SU-DHL-6 (cell line): ENCODE results near the gene M1AP.

ENCODE experiments used
- CTCF ChIP-seq: fragments of 200-600 bp; sonication (generic); IDR thresholded peaks from one replicate; pipeline ENCODE4 v1.5.1; 2017; ENCODE audit warnings: antibody characterized with exemption, mild to moderate bottlenecking, low read length, moderate library complexity; ENCODE audit not compliant: insufficient read depth, poor library complexity, severe bottlenecking
- EZH2phosphoT487 ChIP-seq: fragments of 200-600 bp; sonication (generic), shearing (Covaris generic); conservative IDR thresholded peaks from 2 replicates; pipeline ENCODE4 v1.6.1; 2018; ENCODE audit warnings: mild to moderate bottlenecking, antibody characterized with exemption, low read length, moderate library complexity, mixed read lengths

- TF ChIP-seq CTCF = no peak
- TF ChIP-seq EZH2phosphoT487 = no peak
Observed at GRCh38 chr2:74529357-74530238, 118.5 kb downstream of the M1AP start, which contains the start of the genes AUP1 and HTRA2.
